Stimulated activated CD4-positive, alpha-beta T cell treated with anti-CD3 and anti-CD28 coated beads, Interleukin-12 subunit alpha, Interleukin-12 subunit beta, amount 100 ng/mL, for 4 hours (primary cell): ENCODE measurements around the gene ARID5B.
"Not testable (repeated sequence)": the region's sequence is repeated elsewhere in the genome, so short reads cannot be mapped to it uniquely, and the experiment has no call there.

ENCODE experiments used
- DNase-seq: peaks from one replicate; pipeline ENCODE4 v3.0.0-alpha.2; 2020

The ARID5B gene

GRCh38 chr10:61971003-61971325, 69.5 kb downstream of the ARID5B start:
- no peak for DNase-seq

- DNase-seq = no peak
These were observed 71.7 kb downstream of the ARID5B start for GRCh38 chr10:61973169-61973568.

DNA sequence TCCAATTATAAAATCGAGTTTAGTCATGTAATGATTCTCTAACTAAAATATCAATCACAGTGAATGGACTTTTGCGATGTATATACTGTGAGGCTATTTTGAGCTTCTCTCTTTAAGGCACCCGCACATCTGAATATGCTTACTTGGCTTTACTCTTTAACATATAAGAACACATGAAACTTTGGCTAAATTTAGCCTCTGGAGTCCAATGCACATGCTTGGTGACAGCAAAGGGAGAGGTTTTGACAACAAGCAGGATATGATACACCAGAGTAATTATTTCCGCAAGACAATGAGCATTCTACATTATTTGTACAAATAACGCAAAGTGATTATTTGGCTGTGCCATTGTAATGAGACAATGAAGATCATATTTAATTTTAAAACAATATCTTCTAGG, 72.4 kb downstream of the ARID5B start:
- no peak for DNase-seq

- DNase-seq = no peak
These were observed 73.3 kb downstream of the ARID5B start for GRCh38 chr10:61974601-61975390.

DNA sequence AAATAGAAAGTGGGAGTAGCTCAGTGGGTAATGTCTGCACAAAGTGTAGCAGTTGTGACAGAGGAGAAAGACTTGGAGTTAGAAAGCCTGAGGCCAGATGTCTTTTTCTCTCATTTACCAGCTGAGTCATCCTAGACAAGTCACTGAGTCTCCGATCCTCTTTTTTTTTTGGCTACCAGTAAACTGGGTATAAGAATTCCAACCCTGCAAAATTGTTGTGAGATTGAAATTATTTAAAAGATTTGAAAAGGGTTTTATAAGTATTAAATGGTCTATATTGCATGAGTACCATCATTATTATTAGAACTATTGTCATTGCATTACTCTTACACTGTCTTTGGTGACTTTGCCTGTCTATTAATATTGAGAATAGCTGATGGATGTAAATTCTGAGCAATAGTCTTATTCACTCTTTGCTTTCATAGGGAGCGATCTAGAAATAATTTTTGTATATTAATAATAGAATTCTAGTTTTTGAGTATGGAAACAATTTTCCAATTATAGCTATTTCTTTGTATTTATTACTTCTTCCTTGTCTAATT, 74.0 kb downstream of the ARID5B start:
- no peak for DNase-seq

- DNase-seq = not testable (repeated sequence)
These were observed 75.6 kb downstream of the ARID5B start for GRCh38 chr10:61976951-61977721.

GRCh38 chr10:61978965-61979364, 77.5 kb downstream of the ARID5B start:
- no peak for DNase-seq

- no peak for DNase-seq
These were observed 80.0 kb downstream of the ARID5B start for GRCh38 chr10:61981460-61981859.

- DNase-seq = no peak
These were observed 81.8 kb downstream of the ARID5B start for GRCh38 chr10:61983255-61983654.

- no peak for DNase-seq
These were observed 83.4 kb downstream of the ARID5B start for GRCh38 chr10:61984803-61985418.

- no peak for DNase-seq
These were observed 84.2 kb downstream of the ARID5B start for GRCh38 chr10:61985715-61986114.

DNA sequence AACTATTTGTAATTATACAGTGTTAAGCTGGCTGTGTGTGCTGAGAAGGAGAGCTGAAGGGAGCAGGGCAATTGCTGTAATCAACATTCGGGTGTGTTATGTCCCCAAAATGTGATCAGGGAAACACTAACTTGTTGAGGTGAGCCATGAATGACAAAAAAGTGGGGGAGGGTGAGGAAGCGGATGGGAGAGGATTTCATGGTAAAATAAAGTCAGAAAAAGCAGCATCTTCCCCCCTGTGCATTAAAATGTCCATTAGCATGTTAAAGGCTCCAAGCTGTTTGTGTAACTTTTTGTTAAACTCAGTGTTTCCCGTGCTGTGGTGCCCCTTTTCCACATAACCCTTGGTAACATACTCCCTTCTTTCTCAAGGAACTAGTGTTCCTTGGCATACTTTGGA, 84.9 kb downstream of the ARID5B start:
- no peak for DNase-seq

DNA sequence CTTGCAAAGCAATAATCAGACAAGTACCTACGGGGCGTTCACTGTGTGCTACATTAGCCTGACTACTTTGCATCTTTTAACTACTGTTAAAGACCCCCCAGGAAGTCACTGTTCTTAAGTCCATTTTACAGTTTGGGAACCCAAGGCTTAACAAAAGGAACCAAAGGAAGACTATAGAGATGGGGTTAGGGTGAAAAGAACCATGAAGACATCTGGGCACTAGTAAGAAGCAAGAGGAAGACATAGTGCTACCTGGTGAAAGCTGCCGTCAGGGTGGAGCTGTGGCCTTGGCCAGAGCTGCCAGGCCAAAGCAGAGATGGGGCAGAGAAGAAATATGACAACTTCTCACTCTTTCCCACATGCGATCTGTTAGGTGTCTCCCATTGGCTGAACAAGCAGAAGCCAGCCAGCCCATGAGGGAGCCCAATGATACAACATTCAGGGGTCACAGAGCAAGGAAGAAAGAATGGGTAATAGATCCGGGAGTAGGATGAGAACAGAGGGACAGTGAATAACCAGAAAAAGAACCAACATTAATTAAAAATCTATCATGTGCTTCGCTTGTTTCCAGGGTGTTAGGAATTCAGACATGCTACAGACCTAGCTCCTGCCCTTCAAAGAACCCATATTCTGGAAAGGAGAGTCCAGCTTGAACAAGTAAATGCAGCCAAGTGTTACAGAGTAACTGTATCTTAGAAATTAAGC, 85.4 kb downstream of the ARID5B start:
- no peak for DNase-seq

- DNase-seq = no peak
These were observed 86.0 kb downstream of the ARID5B start for GRCh38 chr10:61987537-61987936.

DNA sequence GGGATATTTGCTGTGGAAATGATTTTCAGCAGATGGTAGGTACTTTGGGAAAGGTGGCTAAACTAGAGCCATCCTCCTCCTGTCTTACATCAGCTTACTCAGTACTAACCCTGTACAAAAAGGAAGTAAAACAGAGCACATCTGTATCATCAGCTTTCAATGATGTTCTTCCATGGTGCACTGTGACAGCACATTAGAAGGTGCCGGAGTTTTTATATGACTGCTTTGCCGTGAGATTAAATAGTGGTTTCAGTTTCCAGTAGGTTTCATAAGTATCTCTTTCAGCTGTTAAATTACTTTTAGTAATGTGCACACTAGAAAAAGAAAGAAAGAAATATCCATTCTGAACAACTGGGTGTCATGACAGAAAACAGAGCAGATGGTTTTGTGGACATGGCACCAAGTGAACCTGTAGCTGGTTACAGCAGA, 86.5 kb downstream of the ARID5B start:
- DNase-seq = no peak

- DNase-seq = no peak
These were observed 88.7 kb downstream of the ARID5B start for GRCh38 chr10:61989995-61990760.

- DNase-seq = no peak
These were observed 89.2 kb downstream of the ARID5B start for GRCh38 chr10:61990761-61991135.

DNA sequence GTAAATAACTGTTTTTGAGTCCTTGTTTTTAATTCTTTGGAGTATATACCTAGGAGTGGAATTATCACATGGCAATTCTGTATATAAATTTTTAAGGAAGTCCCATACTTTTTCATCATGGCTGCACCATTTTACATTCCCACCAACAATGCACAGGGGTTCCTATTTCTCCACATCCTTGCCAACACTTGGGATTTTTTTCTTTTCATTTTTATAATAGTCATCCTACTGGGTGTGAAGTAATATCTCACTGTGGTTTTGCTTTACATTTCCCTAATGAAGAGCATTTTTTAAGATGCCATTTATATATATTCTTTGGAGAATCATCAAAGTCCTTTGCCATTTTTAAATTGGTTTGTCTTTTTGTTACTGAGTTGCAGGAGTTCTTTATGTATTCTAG, 89.7 kb downstream of the ARID5B start:
- no peak for DNase-seq

GRCh38 chr10:61992059-61992460, 90.6 kb downstream of the ARID5B start:
- no peak for DNase-seq

DNA sequence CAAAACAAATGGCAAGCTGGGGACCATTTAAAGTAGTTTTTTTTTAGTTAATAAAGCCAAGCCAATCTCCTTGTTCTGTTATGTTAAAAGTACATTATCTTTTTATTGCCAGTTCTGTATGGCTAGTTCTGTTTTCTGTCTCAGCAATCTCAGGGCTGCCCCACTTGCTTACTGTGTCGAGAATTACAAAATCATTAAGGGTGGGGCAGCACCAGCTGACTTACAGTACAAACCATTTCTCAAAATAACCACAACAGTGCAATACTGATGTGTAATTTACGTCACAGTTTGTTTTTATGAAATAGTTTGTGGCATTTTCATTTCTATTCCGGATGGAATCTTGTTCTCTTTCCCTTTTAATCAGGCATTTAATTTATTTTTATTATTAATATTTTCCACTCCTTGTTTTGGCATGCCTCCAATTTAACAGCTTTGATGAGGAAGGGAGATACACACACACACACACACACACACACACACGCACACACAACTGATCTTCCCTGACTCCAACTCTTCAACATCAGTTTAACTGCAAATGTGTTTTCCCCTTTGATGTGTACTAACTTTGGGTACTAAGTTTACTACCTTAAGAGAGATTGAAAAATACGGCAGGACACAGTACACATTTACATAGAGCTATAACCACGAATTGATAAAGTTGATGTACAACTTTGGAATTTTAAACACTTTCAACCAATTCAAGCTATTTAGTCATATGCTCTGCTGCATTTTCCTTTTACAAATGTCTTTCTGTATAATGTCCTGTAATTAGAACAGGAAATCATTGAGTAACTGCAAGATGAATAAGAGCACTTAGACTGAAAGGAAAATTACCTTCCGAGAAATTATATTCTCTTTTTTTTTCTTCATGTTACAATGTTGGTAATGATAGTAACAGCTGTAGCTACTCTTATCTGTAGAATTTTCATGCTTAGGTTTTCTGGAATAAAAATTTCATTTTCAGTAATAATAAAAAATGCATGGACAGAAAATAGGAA, 91.5 kb downstream of the ARID5B start:
- peak; percentile 30 for DNase-seq
